SH-SY5Y (cell line): ENCODE results near the gene HOXB3.

ENCODE experiments used
- GATA2 ChIP-seq: IDR thresholded peaks from 2 replicates; pipeline ENCODE4 v1.6.1; 2011; ENCODE audit warnings: mild to moderate bottlenecking, low read depth, low read length
- GATA3 ChIP-seq: IDR thresholded peaks from 2 replicates; pipeline ENCODE4 v1.6.1; 2011; ENCODE audit warnings: low read depth, mild to moderate bottlenecking, low read length, moderate library complexity

DNA sequence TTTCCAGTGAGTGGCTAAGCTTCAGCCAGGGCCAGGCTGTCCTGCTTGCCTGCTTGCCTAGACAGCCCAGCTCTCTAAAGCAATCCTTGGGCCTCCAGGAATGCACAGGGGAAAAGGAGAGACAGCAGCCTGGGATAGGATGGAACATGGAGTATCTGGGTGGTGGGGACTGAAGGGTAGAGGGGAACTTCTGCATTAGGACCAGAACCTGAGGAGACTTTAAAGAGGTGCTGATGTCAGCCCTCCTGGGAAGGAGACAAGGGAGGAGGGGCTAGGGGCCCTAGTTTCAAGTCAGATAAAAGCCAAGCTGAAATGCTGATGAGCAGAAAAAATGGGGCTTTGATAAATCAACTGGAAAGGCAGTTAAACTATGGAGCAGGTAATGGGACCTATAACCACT is 19.0 kb upstream of the HOXB3 start:
- no peak for TF ChIP-seq GATA2
- TF ChIP-seq GATA3, result no peak
